Glutamatergic neuron (in vitro differentiated cells): ENCODE data around the gene KRT28. TPM values are rescaled to one million over a fixed set of nuclear protein-coding genes. Genes with fewer than 3 reads are reported as not detected.

ENCODE experiments used
- DNase-seq: peaks from one replicate; pipeline ENCODE4 v3.0.0; 2022
- H3K27ac Mint-ChIP-seq: one replicate; pipeline ENCODE4 v1.8.0; 2020; ENCODE audit warnings: mild to moderate bottlenecking, mixed read lengths, inconsistent platforms; ENCODE audit not compliant: unreplicated experiment
- H3K27me3 Mint-ChIP-seq: one replicate; pipeline ENCODE4 v1.8.0; 2020; ENCODE audit warnings: mild to moderate bottlenecking, moderate library complexity, mixed read lengths, inconsistent platforms; ENCODE audit not compliant: unreplicated experiment
- H3K36me3 Mint-ChIP-seq: one replicate; pipeline ENCODE4 v1.8.0; 2020; ENCODE audit warnings: mild to moderate bottlenecking, mixed read lengths, inconsistent platforms; ENCODE audit not compliant: unreplicated experiment
- H3K4me1 Mint-ChIP-seq: one replicate; pipeline ENCODE4 v1.8.0; 2020; ENCODE audit warnings: mild to moderate bottlenecking, low read depth, mixed read lengths, inconsistent platforms; ENCODE audit not compliant: unreplicated experiment
- H3K4me3 Mint-ChIP-seq: one replicate; pipeline ENCODE4 v1.8.0; 2020; ENCODE audit warnings: mild to moderate bottlenecking, mixed read lengths, inconsistent platforms; ENCODE audit not compliant: unreplicated experiment
- H3K9me3 Mint-ChIP-seq: one replicate; pipeline ENCODE4 v1.8.0; 2020; ENCODE audit warnings: mild to moderate bottlenecking, moderate library complexity, mixed read lengths, inconsistent platforms; ENCODE audit not compliant: unreplicated experiment
- total RNA-seq: library from RNA; stranded (reverse); fragmentation: NEBNext Ultra II Directional; extraction: Animal tissue kit (Norgen Biotek cat#: 25700); gene quantifications from one replicate; pipeline ENCODE4 v1.2.1, GENCODE V29; 2021; ENCODE audit not compliant: unreplicated experiment
- TF ChIP-seq, protein P1 (sequence below): fragments of 200-600 bp; sonication (generic); IDR thresholded peaks from one replicate; pipeline ENCODE4 v1.5.0; 2021; ENCODE audit not compliant: partially characterized antibody, unreplicated experiment

Gene KRT28
- total RNA-seq, 1 donor from 2014 or later = not detected

DNA sequence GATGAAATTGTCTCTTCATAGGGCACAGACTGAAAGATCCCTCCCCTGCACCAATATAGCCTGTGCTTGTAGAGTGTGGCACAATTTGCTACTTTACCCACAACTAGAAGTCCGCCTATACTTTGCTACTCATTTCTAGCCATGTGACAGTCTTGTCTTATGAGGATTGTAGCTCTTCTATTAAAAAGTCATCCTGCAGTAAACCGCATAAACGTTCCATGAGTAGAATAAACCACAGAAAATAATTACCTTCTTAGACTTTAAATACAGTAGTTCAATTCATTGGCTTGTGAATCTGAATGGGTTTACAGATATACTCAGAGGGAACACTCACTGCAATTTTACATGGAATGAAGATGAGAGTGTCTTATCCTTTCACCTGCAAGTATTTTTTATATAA, 21.8 kb downstream of the KRT28 start:
- H3K36me3 Mint-ChIP-seq = no peaks in the 10 kb centered on the region
- no peaks in the 10 kb centered on the region for H3K4me1 Mint-ChIP-seq
- no peak overlapping the region for H3K4me3 Mint-ChIP-seq
- no peak overlapping the region for H3K27ac Mint-ChIP-seq
- H3K27me3 Mint-ChIP-seq = no peaks in the 10 kb centered on the region
- TF ChIP-seq, protein P1, sequence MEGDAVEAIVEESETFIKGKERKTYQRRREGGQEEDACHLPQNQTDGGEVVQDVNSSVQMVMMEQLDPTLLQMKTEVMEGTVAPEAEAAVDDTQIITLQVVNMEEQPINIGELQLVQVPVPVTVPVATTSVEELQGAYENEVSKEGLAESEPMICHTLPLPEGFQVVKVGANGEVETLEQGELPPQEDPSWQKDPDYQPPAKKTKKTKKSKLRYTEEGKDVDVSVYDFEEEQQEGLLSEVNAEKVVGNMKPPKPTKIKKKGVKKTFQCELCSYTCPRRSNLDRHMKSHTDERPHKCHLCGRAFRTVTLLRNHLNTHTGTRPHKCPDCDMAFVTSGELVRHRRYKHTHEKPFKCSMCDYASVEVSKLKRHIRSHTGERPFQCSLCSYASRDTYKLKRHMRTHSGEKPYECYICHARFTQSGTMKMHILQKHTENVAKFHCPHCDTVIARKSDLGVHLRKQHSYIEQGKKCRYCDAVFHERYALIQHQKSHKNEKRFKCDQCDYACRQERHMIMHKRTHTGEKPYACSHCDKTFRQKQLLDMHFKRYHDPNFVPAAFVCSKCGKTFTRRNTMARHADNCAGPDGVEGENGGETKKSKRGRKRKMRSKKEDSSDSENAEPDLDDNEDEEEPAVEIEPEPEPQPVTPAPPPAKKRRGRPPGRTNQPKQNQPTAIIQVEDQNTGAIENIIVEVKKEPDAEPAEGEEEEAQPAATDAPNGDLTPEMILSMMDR = no peak
- no peaks in the 10 kb centered on the region for H3K9me3 Mint-ChIP-seq
- DNase-seq = no peak

DNA sequence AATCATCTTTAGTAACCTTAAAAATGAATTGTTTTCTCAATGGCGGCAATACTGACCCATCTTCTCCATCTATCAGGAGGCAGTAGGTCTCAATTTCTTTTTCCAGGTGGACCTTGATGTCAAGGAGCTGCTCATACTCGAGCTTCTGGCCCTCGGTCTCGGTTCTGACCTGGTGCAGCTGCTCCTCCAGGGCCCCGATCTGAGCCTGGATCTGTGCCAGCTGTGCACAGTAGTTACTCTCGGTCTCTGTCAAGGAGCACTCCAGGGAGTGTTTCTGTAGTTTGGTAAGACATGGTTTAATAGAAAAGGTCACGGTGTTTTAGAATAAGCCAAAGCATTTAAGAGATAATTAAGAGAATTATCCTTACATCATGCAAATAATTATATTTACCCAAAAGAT, 22.3 kb downstream of the KRT28 start:
- Mint-ChIP-seq H3K27ac (no peak overlapping the region), H3K27me3 (no peaks in the 10 kb centered on the region)

DNA sequence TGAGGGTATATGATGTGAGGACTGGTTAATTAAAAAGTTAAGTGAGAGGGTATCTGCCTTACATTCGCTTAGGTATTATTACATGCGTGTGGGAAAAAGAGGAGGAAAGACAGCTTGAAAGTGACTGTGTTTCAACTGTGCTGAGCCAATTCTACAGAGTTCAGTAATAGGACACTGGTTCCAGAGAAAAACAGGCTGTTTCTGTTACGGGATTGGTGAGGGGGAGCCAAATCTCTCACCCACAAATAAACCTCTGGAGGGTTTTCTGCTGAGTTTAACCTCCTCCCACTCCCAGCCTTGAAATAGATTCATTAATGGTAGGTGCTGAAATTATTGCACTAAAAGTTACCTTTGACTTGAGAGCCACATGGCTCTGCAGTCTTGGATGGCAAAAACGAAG, 23.8 kb downstream of the KRT28 start:
- Mint-ChIP-seq H3K9me3 (no peaks in the 10 kb centered on the region), H3K27me3 (peaks cover 2% of the 10 kb centered on the region), H3K4me1 (no peaks in the 10 kb centered on the region), H3K4me3 (no peak overlapping the region), H3K27ac (no peak overlapping the region), H3K36me3 (no peaks in the 10 kb centered on the region)
- TF ChIP-seq, protein P1 = no peak
- DNase-seq = no peak

More for the DNA sequence above, 22.3 kb downstream of the KRT28 start:
- TF ChIP-seq, protein P1 = no peak
- Mint-ChIP-seq H3K4me1 (no peaks in the 10 kb centered on the region), H3K36me3 (no peaks in the 10 kb centered on the region), H3K4me3 (no peak overlapping the region), H3K9me3 (no peaks in the 10 kb centered on the region)
- DNase-seq = no peak

DNA sequence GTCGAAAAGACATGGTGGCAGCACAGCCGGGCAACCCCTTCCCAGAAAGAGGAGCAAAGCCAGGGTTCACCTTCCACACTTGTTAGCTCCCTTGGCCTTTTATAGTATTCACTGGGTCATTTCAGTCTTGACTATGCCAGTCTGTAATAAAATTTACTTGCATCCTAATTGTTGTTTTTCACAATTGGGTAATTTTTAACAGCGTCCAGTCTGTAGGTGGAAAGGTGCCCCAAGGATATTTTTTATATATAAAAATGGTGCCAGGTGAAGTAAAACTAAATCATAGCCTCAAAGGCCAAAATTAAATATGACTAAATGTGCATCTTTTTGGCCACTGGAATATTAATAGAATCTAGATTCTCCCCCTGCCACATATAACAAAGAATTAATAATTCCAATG, 27.7 kb downstream of the KRT28 start, which contains the start of gene KRT26:
KRT26 (minus strand) TSS at position 101 of the 400 bp plus-strand sequence; CDS start at position 13, 88 bp downstream.
- H3K36me3 Mint-ChIP-seq = no peaks in the 10 kb centered on the region
- TF ChIP-seq, protein P1 = no peak
- no peaks in the 10 kb centered on the region for H3K4me1 Mint-ChIP-seq
- H3K4me3 Mint-ChIP-seq = no peak within 1 kb of the TSS
- H3K27me3 Mint-ChIP-seq = peaks cover 2% of the 10 kb centered on the region
- no peaks in the 10 kb centered on the region for H3K9me3 Mint-ChIP-seq
- no peak within 1 kb of the TSS for H3K27ac Mint-ChIP-seq
- DNase-seq = no peak

DNA sequence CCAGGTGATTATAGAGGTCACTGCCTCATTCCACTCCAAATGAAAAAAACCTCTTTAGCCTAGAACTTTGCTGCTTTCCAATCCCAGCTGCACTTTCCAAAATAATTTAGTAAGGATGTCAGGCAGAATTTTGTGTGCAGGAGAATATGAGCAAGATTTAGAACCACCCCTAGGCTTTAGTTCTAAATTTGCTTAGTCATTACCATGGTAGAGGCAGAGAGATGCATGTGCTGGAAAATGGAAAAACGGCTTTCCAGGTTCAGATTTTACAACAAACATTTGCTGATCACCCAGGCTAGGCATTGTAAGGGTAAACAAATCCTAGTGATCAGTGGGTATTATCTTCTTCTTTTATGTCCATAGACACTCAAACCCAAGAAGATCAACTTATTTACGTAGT, 34.1 kb downstream of the KRT28 start:
- Mint-ChIP-seq H3K36me3 (peaks cover 13% of the 10 kb centered on the region), H3K4me1 (no peaks in the 10 kb centered on the region), H3K27ac (no peak overlapping the region), H3K27me3 (no peaks in the 10 kb centered on the region), H3K9me3 (peaks cover 8% of the 10 kb centered on the region), H3K4me3 (no peak overlapping the region)
- no peak for DNase-seq
- TF ChIP-seq, protein P1 = no peak
